GM23248 (cell line): ENCODE data around the gene HUWE1.

Source experiments
- EZH2 ChIP-seq: fragments of 200-600 bp; sonication (generic); IDR thresholded peaks from 2 replicates; pipeline ENCODE4 v1.6.1; 2018; ENCODE audit warnings: antibody characterized with exemption, mild to moderate bottlenecking; ENCODE audit not compliant: insufficient read depth, poor library complexity, severe bottlenecking
- EZH2phosphoT487 ChIP-seq: fragments of 200-600 bp; sonication (generic); IDR thresholded peaks from 2 replicates; pipeline ENCODE4 v1.6.1; 2018; ENCODE audit warnings: antibody characterized with exemption, moderate library complexity, mild to moderate bottlenecking, low read depth; ENCODE audit not compliant: insufficient read depth

- TF ChIP-seq EZH2phosphoT487 (no peak), EZH2 (no peak)
Measured at GRCh38 chrX:53547668-53548067, 138.9 kb downstream of the HUWE1 start.
